Stimulated activated CD8-positive, alpha-beta memory T cell treated with anti-CD3 and anti-CD28 coated beads, Interleukin-12 subunit alpha, Interleukin-12 subunit beta, amount 100 ng/mL, for 24 hours (primary cell): ENCODE results near the gene F7.
"Not testable (repeated sequence)": the region's sequence is repeated elsewhere in the genome, so short reads cannot be mapped to it uniquely, and the experiment has no call there.

Experiments
- DNase-seq: peaks from one replicate; pipeline ENCODE4 v3.0.0-alpha.2; 2020; ENCODE audit errors: extremely low read depth

The F7 gene

DNA sequence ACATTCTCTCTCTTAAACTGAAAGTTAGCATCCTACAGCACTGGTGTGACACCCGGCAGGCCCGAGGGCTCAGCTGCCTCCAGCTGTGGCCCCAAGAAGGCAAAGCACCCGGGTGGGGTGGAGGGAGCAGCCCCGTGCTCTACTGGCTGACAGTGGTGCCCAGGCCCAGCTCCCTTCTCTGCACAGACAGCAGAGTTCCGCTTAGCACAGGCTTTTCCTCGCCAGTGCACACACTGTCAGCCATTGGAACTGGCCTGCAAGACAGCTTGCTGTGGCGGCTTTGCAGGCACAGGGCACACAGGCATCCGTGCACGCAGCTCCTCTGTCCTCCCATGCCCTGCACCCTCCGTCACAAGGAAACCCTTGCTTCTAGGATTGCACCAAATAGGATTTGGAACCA lies 3.3 kb upstream of the F7 start:
- not testable (repeated sequence) for DNase-seq

DNA sequence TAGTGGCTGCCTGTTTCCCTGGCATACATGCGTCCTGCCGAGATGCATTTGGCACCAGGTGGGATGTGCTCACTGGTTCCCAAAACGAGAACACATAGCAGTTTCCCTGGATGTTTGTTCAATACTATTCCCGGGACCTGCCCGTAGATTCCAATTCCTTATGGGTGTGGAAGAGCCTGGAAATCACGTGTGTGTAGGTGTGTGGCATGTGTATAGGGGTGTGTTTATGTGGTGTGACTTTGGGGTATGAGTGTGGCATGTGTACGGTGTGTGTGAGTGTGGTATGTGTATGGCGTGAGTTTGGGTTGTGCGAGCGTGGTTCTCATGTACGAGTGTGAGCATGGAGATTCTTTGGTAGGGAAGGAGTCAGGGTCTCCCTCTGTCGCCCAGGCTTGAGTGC lies 2.9 kb upstream of the F7 start:
- no peak for DNase-seq

GRCh38 chr13:113103646-113104045 lies 1.9 kb upstream of the F7 start:
- no peak for DNase-seq

DNA sequence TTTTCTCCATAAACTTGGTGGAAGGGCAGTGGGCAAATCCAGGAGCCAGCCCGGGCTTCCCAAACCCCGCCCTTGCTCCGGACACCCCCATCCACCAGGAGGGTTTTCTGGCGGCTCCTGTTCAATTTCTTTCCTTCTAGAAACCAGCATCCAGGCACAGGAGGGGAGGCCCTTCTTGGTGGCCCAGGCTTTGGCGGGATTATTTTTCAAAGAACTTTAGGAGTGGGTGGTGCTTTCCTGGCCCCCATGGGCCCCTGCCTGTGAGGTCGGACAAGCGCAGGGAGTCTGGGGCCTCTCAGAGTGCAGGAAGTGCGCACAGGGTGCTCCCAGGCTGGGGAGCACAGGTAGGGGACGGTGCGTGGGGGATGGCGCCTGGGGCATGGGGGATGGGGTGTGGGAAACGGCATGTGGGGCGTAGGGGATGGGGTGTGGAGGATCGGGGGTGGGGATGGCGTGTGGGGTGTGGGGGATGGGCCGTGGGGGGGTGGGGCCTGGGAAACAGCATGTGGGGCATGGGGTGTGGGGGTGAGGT lies 396 bp downstream of the F7 start:
- DNase-seq = no peak

DNA sequence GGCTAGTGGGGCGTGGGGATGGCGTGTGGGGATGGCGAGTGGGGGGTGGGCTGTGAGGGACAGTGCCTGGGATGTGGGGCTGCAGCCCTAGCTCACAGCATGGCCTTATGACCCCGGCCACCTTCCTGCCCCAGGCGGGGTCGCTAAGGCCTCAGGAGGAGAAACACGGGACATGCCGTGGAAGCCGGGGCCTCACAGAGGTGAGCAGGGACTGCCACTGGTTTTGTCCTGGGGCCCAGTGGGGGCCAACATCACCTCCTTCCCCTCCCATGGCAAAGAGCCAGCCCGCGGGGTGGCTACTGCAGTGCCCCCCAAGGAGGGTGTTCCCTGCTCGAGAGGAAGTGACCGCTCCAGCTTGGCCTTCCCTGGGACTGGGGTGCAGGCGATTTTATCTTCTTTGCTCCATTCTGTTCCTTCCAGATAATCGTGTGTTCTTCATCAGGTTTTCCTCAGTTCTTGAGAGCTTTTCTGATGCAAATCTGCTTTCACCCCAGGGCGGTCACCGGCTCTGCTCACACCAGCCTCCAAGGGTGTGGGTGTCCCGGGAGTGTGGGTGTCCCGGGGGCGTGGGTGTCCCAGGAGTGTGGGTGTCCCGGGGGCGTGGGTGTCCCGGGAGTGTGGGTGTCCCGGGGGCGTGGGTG lies 1.2 kb downstream of the F7 start:
- no peak for DNase-seq

DNA sequence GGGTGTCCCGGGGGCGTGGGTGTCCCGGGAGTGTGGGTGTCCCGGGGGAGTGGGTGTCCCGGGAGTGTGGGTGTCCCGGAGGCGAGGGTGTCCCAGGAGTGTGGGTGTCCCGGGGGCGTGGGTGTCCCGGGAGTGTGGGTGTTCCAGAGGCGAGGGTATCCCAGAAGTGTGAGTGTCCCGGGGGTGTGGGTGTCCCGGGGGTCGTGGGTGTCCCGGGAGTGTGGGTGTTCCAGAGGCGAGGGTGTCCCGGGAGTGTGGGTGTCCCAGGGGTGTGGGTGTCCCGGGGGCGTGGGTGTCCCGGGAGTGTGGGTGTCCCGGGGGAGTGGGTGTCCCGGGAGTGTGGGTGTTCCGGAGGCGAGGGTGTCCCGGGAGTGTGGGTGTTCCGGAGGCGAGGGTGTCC lies 2.9 kb downstream of the F7 start:
- not testable (repeated sequence) for DNase-seq

DNA sequence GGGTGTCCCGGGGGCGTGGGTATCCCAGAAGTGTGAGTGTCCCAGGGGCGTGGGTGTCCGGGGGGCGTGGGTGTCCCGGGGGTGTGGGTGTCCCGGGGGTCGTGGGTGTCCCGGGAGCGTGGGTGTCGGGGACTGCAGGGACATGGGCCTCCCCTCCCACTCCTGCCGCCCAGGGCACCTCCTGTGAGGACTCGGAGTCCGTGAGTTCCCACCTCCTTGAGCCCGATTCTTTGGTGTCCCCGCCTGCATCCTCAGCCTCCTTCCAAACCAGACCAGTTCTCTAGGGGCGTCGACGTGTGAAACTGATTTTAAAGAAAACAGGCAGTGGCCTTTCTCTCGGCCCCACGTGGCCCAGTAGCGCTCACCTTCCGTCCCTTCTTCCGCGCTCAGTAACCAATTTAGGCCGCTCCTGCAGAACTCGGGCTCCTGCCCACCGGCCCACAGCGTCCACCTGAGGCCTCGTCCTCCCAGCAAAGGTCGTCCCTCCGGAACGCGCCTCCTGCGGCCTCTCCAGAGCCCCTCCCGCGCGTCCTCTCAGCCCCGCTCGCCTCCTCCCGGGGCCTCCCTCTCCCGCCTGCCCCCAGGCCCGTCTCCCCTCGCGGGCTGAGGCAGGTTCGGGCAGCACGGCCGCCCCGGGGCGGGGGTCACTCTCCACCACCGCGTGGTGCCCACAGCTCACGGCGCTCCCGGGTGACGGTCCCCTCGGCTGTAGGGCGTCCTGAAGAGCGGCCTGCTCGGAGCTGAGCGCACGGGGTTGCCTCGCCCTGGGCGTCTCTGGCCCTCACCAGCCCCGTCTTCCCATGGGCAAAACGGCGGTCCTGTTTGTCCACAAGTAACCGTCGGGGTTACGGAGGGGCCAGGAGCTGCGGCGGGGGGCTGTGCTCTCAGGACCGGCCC lies 3.8 kb downstream of the F7 start:
- no peak for DNase-seq

GRCh38 chr13:113110048-113110851 lies 4.7 kb downstream of the F7 start:
- no peak for DNase-seq

DNA sequence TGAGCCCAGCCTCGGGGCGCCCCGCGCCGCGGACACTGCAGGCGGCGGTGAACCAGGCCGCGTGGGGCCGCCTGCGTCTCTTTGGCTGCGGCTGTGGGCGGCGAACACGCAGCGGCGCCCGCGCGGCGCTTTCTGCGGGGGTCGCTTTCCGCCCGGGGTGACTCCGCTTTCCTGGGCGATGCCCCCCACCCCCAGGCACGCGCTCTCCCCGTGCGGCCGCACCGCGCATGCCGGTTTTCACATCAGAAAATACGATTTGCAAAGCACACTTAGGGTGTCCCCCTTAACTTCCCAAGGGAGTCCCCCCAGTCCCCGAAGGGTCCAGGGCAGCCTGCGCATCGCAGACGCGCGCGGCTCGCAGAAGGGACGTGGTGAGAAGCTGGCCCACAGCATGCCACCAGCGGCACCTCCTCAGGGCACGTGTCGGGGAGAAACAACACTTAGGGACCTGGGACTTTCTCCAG lies 5.3 kb downstream of the F7 start:
- DNase-seq = no peak

- not testable (repeated sequence) for DNase-seq
Measured at GRCh38 chr13:113111821-113112220, 6.2 kb downstream of the F7 start.

DNA sequence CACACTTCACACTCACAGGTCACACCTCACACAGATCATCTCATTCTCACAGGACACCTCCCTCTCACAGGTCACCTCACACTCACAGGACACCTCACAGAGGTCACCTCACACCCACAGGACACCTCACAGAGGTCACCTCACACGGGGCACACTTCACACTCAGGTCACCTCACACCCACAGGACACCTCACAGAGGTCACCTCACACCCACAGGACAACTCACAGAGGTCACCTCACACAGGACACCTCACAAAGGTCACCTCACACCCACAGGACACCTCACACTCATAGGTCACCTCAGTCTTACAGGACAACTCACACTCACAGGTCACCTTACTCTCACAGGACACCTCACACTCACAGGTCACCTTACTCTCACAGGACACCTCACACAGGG lies 6.9 kb downstream of the F7 start:
- not testable (repeated sequence) for DNase-seq

- DNase-seq = no peak
Measured at GRCh38 chr13:113112893-113113845, 7.6 kb downstream of the F7 start.

- no peak for DNase-seq
Measured at GRCh38 chr13:113113846-113114271, 8.3 kb downstream of the F7 start.

GRCh38 chr13:113114511-113115362 lies 9.1 kb downstream of the F7 start:
- no peak for DNase-seq

DNA sequence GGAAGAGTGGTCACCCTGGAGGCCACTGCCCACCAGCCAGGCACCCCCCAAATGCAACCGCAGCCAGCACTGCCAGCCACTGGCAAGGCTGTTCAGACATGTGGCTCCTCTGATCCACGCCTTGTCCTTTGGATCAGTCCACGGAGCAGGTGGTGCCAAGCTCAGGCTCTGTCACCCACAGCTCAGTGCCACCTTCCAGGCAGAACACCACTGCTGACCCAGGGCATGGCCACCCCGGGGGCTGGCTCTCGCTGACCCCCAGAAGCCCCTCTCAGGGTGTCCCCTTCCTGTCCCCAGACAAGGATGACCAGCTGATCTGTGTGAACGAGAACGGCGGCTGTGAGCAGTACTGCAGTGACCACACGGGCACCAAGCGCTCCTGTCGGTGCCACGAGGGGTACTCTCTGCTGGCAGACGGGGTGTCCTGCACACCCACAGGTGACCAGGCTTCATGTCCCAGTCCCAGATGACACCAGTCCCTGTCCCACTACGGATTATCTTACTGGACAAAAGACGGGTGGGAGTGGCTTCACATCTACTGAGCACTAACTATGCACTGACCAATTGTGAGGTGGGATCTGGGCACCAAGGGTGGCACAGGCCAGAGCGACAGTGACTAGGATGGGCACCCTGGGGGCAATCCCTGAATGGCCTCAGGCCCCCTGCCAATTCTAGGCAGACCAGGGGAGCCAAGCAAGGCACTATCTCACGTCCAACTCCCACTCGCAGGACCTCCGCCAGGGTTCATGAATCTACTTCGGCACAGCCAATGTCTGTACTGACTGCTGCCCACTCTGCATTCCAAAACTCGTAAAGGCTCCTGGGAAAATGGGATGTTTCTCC lies 10.0 kb downstream of the F7 start:
- DNase-seq = no peak

GRCh38 chr13:113116206-113116800 lies 10.7 kb downstream of the F7 start:
- no peak for DNase-seq

GRCh38 chr13:113116871-113117271 lies 11.3 kb downstream of the F7 start:
- DNase-seq = no peak

DNA sequence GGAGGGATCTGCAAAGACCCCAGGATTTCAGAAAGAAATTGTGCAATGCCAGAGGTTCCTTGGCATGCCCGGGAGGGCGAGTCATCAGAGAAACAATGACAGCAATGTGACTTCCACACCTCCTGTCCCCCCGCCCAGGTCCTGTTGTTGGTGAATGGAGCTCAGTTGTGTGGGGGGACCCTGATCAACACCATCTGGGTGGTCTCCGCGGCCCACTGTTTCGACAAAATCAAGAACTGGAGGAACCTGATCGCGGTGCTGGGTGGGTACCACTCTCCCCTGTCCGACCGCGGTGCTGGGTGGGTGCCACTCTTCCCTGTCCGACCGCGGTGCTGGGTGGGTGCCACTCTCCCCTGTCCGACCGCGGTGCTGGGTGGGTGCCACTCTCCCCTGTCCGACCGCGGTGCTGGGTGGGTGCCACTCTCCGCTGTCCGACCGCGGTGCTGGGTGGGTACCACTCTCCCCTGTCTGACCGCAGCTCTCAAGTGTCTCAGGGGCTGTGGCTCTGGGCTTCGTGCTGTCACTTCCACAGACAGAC lies 11.8 kb downstream of the F7 start:
- DNase-seq = no peak
